Activated T-cell treated with anti-CD3 and anti-CD28 coated beads for 4 hours (primary cell): Measurements from ENCODE around the gene INHBA.
A peak's percentile ranks its signal among the peaks of the same experiment; 100 is the strongest.

Source experiments
- DNase-seq: peaks from one replicate; pipeline ENCODE4 v3.0.0-alpha.2; 2020

Gene INHBA

GRCh38 chr7:41710838-41711237 lies 7.9 kb upstream of the INHBA start:
- no peak for DNase-seq

GRCh38 chr7:41709621-41710020 lies 6.7 kb upstream of the INHBA start:
- no peak for DNase-seq

GRCh38 chr7:41708581-41709358 lies 5.9 kb upstream of the INHBA start:
- DNase-seq = no peak

- DNase-seq = no peak
Observed at GRCh38 chr7:41706228-41706930, 3.5 kb upstream of the INHBA start.

GRCh38 chr7:41705109-41705901 lies 2.4 kb upstream of the INHBA start:
- peak; percentile 24 for DNase-seq

GRCh38 chr7:41701068-41701941 lies 1.6 kb downstream of the INHBA start:
- no peak for DNase-seq

- DNase-seq = no peak
Observed at GRCh38 chr7:41700044-41700471, 2.8 kb downstream of the INHBA start.

- no peak for DNase-seq
Observed at GRCh38 chr7:41699516-41699915, 3.4 kb downstream of the INHBA start.

GRCh38 chr7:41698726-41699125 lies 4.2 kb downstream of the INHBA start:
- no peak for DNase-seq

GRCh38 chr7:41698114-41698513 lies 4.8 kb downstream of the INHBA start:
- no peak for DNase-seq

- no peak for DNase-seq
Observed at GRCh38 chr7:41696323-41696916, 6.5 kb downstream of the INHBA start.

- DNase-seq = no peak
Observed at GRCh38 chr7:41695661-41696322, 7.1 kb downstream of the INHBA start.

GRCh38 chr7:41694495-41694894 lies 8.4 kb downstream of the INHBA start:
- DNase-seq = no peak

- no peak for DNase-seq
Observed at GRCh38 chr7:41693150-41693997, 9.5 kb downstream of the INHBA start.

- DNase-seq = no peak
Observed at GRCh38 chr7:41692251-41692650, 10.6 kb downstream of the INHBA start.

GRCh38 chr7:41691286-41692190 lies 11.4 kb downstream of the INHBA start:
- no peak for DNase-seq

GRCh38 chr7:41689815-41690214 lies 13.1 kb downstream of the INHBA start:
- no peak for DNase-seq

- no peak for DNase-seq
Observed at GRCh38 chr7:41688906-41689305, 14.0 kb downstream of the INHBA start.

- DNase-seq = no peak
Observed at GRCh38 chr7:41688012-41688625, 14.8 kb downstream of the INHBA start.
